Endometrium (tissue), 2 donors: Measurements from ENCODE around the gene PSD4.

Experiments
- FAIRE-seq: peaks from 2 replicates; lab custom pipeline; 2012; peaks lifted over from hg19 to GRCh38; lab: Jason Lieb, UNC
- donor health status: control.
- donor health status: control.

Gene PSD4

DNA sequence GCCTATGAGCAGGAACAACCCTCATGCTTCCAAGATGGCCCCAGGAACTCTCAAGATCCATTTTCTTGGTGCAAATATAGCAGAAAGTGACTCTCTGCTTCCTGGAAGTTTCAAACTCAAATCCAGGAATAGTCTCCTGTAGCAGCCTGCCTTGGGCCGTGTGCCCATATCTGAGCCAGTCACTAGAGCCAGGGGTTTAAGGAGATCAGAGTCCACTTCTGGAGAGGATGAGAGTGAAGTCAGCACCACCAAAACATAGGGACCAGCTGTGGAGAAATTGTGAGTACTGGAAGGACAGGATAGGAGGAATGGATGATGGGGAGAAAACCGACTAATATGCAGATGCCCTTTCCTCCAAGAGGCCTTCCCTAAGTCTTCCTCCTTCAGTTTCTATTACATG, 33.2 kb downstream of the PSD4 start:
- FAIRE-seq: no peak

DNA sequence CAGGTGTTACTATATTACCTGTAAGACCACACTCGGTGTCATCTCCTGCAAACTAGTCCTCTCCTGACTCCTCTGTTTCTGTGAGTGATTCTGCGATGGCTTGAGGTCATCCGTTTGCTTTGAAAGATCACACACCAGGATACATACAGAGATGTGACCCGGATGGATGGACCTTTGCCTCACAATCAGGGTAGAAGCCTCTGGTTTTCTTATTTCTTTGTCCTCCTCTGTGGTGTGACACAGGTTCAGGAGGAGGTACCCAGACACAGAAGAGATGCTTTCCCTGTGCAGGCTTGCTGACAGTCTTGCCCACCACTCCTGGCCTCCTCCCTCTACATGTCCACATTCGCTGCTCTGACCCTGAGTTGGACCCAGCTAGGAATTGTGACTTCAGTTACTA, 34.6 kb downstream of the PSD4 start:
- no peak for FAIRE-seq

DNA sequence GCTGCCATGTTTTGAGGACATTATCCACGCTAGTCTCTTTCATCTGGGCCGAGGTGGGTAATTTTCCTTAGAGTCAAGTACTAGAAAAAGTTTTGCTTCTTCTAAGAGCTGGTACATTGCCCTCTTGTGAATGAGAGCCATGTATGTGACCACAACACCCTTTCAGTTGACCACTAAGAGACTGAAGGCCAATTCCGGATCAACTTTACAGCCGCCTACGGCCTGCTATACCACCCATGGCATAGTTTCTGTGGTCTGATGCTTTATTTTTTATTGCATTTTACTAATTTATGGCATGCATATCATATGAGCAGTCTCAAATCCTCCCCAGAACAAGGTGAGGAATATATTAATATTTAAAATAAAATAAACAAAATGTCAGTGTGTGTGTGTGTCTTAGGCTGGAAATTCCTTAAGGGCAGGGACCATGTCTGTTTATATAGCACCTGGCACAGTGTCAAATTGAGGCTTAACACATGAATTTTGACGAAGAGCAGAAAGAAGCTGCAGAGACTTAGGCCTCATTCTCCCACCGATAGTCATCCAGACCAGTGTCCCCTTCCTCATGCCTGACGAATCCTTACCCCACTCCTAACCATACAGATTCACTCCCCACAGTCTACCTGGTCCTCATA, 35.4 kb downstream of the PSD4 start:
- no peak for FAIRE-seq

DNA sequence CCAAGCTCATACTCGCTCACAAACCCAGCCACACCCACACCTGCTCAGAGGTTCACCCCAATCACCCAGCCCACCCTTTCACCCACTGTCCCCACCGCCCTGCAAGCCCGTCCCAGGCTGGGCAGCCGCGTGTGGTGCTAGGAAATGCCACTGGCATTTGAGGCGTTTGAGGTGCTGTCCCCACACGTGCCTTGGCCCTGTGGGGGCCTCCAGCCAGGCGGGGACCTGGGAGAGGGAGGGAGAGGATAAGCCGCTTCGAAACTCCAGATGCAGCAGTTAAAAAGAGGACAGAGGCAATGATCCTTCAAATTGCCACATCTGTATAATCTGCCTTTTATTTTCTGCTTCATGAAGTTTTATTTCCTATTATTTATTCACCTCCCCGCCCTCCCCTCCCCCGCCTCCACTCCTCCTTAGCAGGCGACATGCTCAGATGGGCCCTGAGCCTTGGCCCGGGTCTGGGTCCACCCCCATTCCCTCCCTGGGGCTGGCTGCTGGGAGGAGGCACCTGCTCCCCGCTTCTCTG, 35.9 kb downstream of the PSD4 start:
- FAIRE-seq: no peak

DNA sequence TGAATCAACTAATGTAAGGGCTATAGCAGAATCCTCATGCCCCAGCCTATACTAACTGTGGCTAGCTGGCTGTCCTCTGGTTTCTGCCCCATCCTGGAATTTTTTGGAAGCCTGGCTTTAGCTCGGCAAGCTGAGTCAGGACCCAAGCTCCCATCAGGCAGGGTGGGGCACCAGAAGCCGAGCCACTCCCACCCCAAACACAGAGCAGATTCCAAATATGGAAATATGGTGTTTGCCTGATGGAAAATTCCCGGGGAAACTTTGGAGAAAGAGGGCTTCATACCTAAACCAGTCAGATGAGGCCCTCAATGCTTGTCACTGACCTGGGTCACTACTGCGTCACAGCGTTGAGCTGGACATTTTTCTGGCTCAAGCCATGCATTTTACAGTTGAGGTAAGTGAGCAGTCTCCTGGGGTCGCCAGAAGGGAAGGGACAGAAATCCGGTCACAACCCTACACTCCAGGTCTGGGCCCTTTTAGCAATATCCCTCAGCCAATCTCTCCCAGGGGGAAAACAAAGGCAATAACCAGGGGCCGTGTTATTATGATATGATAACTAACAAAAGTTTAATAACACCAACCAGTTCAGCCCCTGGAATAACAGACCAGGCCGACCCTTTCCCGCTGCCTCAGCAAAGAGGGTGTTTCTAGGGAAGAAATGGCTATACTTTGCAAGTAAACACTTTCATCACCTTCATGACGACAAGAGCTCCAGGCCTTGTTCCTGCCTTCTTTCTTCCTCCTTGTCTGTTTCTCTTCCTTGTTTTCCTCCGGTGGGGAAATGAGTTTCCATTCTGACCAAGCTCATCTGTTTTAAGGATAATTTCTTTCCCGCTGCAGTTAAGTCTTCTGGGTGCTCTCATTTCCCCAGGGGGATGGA, 37.7 kb downstream of the PSD4 start:
- no peak for FAIRE-seq

DNA sequence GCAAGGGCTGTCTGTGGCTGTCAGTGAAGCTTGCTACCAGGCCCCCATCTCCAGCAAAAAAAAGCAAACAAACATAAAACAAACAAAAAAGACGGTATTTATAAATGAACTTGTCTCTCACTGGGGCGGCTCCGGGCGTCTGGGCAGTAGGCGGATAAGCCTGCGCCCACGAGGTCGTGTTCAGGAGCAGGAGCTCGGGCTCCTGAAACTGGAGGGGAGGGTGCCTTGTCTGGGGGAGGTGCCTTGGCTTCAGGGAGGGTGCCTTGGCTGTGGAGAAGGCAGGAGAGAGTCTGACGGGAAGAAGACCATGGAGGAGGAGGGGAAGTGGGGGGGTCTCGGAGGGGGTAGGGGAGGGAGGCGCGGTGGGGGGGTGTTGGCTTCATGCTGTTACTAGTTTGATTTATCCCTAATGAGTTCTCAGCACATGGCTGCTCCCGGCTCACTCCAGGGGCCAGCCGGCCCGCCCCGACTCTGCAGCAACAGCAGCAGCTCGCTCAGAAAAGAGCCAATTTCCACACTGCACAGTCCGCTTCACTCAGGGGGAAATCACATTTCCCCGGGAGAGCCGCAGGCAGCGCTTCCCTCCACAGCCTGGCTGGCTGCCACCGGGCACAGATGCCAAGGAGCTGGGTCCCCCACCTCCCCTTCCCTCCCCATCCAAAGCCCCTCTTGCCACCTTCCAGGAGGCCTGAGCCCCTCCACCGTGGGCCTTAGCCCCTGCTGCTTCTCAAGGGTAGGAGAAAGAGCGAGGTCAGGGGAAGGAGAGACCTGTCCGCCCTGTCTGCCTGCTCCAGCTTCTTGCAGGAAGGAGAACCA, 38.7 kb downstream of the PSD4 start:
- FAIRE-seq: no peak

DNA sequence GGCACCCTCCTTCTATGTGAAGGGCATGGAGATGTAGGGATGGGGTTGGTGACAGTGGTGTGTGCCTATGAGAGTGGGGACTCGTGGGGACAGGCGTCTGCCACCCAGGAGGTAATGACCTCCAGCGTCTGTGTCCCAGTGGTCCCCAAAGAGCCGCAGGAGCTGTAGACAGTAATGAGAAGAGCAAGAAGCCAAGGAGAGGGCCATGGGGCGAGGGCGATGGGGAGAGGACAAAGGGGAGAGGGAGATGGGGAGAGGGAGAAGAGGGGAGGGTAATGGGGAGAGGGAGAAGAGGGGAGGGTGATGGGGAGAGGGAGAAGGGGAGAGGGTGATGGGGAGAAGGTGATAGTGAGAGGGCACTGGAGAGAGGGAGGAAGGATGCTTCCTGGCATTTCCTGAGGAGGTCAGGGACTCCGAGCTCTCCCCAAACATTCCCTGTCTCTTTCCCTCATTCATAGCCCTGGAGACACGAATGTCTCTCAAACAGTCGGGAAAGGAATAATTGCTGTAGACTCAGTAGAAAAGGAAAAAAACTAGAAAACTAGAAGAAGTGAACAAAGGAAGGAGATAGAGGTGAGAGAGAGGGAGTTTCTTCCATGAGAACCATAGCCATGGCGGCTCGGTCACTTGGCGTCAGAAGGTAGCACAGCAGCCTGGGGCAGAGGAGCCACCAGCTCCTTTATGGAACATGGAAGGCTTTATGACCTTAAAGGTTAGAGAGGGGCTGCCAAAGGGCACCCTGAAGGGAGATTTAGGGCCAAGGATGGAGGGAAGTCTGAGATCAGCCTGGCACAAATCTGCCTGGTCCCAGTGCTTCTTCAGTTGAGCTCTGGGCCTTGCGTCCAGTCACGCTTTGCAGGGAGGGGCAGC, 39.5 kb downstream of the PSD4 start:
- no peak for FAIRE-seq

DNA sequence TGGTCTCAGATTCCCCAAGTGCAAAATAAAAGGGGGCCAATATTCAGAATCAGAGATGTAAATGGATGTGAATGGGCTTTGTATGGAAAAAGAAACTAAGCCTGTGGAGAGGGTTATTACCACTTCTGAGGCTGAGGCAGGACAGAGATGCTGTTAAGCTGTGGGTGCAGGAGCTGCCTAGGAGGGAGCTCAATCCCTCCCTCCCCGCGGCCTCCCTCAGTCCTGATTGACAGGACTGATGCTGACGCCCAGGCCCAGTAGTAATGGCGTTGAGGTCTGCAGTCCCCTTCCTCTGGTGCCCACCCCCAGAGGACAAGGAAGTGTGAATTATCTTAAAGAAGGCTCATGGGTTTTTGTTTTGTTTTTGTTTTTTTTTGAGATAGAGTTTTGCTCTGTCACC, 40.4 kb downstream of the PSD4 start:
- FAIRE-seq: no peak

DNA sequence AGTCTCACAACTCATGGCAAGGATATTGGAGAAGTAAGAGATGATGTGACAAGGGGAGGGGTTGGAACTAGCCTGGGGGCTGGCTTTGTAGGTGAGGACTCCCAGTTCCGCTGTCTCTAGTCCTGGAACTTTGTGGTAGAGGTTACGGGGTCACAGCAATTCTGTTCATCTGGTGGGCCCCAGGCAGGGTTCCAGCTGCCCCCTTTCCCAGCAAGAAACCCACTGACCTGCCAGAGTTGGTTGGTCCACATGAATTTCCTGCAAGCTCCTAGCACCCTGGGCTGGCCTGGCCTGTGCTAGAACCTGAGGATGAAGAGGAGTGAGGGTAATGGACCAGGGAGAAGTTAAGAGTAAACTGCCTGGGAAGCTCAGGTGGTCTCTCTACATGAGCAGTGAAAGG, 41.3 kb downstream of the PSD4 start:
- FAIRE-seq: no peak

DNA sequence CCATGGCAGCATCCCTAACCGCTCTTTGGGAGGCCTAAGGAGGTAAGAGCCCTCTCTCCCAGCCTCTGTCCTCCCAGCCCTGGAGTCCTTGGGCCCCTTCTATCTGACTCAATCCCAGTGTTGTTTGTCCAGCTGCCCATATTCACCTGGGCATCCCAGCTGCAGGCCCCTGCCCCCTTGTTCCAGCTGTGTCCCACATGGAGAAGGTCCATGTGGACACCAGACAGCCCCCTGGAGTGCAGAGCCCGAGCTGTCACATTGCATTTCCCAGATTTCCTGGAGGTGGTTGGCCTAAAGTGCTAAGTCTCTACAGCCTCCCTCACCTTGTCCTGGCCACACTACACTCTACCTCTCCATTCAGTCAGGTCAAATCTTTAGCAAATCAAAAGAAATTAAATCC, 42.5 kb downstream of the PSD4 start:
- no peak for FAIRE-seq

DNA sequence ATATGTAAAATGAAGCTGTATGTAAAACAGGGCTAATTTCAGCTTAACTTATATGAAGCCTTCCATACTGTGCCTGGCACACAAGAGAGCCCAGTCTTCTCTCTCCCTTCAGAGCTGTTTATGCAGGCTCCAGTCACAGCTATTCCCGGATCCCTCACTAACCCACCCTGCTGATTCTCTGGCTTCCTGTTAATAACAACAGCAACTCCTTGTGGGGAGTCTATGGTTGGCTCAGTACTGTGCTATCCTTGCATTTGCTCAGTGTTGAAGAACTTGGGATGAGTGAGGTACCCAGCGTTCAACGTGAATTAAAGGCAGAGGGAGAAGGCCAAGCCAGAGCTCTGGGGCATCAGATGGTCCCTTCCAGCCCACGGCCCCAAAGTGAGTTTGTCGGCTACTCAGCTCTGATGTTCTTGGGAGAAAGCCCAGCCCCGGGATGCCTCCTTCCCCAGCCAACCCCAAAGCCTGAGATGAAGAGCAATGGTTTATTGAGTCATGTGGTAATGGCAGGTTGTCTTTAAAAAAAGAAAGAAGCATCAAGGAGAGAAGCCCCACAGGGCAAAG, 43.2 kb downstream of the PSD4 start:
- no peak for FAIRE-seq

DNA sequence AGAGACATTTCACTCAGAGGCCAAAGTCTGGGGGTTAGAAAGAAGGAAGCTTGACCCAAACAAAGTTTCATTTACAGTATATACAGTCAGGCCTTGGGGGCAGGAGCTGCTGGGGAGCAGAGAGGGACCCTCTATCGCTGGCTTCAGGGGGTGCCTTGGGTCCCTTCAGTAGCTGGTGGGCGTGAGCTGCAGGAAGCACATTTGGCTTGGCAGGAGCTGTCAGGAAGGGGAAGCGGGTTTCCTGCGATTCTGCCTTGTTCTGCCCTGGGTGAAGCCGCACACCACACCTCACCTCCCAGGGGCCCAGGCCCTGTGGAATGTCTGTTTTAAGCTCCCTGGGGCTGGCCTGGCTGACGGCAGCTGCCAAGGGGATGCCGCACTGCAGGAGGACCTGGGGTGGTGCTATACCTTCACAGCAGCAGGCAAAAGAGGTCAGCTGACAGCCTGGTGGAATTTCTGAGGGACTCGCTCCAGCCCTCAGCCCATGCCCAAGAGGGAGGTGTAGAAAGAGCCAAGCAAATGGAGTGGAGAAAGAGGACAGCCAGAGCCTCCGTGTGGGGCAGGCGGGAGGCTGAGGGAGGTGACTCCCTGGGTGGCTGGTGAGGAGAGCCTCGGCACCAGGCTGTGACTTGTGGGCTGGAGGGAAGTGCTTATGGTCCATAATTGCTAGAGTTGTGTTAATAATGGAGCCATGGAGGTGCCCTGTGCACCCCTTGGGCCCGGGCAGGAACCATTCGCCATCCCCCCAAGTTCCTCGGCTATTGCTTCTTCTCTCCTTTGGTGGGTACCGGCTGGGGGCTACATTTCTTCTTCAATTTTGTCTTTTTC, 43.9 kb downstream of the PSD4 start:
- no peak for FAIRE-seq

DNA sequence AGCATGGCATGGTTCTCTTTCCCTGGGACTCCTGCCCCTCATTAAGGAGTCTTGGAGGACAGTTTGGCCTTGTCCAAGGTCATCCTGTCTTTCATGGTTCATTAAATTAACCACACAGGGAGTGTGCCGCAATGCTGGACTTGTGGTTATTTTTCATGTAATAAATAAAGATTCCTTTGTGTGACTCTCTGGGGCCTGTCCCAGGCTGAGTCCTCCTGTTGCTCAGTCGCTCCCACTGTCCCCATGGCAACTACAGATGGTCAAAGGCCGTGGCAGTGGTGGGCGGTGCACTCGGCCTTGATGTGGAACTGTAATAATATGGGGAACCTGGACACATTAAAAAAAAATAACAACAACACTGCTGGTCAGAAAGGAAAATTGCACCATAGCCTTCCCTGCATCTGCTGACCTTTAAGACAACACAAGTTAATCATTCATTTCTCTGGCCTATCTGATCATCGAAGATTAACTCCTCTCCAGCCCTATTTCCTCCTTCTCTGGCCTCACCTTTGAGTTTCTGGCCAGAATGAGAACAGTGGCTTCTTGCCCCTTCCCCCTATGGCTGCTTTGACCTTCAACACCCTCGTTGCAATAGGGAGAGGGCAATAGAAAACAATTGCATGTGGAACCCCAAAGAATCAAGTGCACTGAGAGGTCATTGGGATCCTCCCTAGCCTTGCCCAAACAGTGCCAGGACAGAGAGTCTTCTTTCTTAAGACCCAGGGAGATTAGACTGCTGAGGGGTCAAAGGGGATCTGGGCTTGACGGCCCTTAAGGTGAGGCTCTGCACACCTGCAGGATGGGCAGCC, 44.7 kb downstream of the PSD4 start:
- no peak for FAIRE-seq

DNA sequence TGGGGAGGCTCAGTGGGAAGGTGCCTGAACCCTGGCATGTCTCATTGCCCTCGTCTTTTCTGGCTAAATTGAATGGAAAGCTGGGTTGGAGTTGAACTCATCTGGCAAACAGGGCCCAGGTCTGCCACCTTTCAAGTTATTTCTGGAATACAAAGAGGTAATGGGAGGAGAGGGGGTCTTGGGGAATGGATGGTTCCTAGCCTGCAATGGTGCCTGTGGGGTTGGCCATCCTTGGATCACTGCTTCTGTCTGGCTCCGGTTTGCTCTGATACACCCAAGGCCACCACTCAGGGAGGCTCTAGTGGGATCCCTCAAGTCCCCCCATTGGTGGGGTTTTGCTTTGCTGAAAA, 45.3 kb downstream of the PSD4 start:
- FAIRE-seq: no peak

DNA sequence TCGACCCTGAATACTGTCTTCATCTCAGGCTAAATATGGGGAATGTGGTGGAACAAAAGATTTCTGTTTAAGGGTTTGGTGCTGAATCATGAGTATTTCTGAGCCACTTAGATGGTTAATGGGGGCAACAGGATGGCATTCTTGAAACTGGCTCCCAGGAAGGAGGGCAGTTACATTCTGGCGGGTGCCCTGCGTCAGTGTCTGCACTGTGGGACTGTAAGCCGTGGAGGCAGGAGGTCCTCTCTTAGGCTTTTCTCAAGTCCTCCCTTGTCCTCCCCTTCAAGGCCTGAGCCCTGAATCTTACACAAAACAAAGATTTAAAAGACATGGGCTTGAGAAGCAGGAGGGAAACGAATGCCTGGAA, 45.7 kb downstream of the PSD4 start:
- no peak for FAIRE-seq

DNA sequence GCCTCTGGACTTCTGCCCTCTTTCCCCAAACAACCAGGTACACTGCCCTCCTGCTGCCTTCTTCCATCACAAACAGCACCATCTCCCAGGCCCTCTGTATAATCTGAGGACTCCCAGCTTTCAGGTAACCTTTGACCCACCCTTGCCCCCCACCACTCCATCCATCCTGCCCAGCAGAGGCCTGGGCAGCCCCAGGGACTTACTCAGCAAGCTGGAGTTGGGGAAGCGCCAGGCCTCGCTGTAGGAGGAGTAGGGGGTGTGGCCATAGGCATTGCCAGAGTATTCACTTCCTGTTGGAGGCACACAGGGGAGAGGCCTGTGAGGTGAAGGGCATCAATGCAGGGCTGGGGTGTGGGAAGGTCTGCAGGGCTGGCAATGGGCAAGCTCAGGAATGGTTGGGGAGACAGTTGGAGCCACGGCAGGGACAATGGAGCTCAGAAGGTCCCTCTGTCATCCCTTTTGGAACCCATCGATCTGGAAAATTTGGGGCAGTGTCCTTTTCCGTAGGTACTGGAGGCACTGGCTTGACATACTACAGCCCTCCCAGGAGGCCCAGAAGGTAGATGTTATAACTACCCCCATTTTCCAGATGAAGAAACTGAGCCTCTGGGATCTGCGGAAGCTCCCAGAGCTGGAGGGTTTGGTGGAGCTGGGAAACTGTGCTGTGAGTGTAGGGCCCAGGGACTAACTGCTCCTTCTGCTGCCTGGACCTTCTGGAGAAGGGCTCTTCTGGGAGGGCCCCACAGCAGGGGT, 46.3 kb downstream of the PSD4 start:
- no peak for FAIRE-seq

DNA sequence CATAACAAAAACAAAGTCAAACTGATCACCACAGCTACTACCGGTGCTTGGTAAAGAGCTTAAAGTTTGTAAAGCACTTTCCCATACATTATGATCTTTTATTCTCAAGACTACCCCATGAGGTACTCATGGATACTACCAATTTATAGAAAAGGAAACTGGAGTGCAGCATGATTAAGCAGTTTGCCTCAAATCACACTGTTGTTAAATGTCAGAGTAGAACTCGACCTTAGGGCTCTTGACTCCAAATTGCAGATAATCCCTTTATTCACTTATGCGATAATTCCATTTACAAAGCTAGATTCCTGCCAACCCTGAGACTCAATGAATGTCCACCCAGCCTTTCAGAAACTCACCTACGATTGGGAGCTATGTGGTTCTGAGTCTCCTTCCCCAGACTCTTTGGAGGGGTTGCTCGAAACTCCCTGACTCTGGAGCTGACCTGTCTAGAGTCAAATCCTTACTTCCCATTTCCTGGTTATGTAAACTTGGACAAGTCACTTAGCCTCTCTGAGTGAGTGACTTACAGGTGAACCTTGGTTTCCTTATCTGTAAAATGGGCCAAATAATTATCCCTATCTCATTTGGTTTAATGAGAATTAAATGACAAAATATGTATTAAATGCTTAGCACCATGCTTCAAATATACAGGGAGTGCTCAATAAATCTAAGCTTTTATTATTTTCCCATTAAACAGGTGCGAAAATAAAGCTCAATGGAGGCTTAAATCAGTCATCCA, 47.4 kb downstream of the PSD4 start:
- no peak for FAIRE-seq

DNA sequence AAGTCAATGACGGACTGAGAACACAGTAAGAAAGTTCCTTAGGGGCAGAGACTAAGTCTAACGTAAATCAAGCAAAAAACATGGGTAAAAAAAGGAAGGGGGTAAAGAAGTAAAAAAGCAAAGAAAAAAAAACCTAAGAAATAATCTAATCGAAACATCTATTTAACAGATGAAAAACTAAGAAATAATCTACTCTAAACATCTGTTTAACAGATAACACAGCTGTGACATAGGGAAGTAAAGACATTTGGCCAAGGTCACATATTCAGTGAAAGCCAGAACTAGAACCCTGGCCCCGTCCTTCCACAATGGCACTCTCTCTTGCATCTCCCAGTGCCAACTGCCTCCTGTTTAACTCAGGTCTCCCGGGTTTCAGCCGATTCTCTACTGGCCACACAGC, 48.1 kb downstream of the PSD4 start:
- FAIRE-seq: no peak
